GM21737 (cell line): ENCODE data around the gene PRPS1.
"Not testable (repeated sequence)": the region's sequence is repeated elsewhere in the genome, so short reads cannot be mapped to it uniquely, and the experiment has no call there.

Experiments used
- ATAC-seq: cut with Tn5 transposase; IDR thresholded peaks from one replicate; pipeline ENCODE4 v1.9.1; 2021; ENCODE audit warnings: mild to moderate bottlenecking, moderate library complexity; ENCODE audit not compliant: unreplicated experiment

The PRPS1 gene

DNA sequence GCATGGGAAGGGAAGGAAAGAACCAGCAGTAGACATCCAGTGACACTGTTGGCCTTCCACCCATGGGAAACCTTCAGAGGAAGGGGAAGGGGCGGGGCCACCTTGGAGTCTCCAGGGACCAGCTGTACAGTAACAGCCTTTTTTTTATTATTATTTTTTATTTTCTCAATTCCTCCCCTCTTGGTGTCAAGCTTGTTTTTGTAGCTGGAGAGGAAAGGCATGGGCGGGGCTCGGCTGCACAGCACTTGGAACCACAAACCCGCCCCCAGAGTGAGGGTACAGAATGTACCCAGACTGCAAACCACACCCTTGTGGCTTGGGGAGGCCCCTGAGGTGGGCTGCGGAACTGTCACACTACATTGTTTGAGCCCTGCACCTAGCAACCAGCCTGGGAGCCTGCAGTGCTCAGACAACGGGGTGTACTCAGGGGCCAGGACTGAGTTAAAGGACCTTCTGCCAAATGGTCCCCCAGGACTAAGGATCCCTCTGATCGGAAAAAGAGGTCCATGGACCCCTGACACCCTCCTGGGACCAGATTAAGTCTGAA, 45.7 kb downstream of the PRPS1 start:
- ATAC-seq: peak; percentile 87

DNA sequence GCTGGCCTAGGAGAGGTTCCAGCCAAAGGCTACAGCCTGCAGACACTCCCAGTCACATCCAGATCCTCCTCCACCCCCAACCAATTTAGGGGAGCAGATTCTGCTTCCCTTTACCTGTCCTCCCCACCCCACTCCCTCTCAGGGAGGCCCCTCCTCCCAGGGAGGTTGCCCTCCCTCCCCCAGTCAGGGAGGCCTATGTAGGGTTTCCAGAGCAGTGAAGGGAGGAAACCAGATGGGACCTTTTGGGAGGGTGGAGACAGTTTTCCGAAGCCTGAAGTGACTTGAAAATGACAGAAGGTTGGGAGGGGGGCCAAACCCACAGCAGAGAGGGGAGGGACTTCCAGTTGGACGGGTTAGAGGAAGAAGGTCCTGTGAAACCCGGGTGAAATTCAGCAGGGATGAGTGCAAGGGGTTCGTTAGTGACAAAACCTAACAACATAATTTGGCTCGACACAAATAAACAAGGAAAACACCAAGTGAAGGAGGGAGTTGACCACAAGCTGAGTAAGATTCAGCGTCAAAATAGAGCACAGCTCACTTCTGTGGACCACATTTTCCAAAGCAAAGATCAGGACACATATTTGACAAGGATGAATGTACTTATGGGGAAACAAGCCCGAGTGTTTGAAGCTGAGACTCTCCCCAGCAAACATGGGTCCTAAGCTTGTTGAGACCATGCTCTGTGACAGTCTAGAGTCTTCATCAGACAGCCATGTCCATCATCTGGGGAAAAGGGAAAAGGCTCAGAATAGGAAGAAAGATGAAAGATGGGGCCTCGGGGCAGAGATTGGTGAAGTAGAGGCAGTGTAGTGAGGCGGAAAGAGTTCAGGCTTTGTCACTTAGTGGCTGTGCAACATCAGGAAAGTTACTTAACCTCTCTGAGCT, 46.4 kb downstream of the PRPS1 start:
- peak; percentile 21 for ATAC-seq

DNA sequence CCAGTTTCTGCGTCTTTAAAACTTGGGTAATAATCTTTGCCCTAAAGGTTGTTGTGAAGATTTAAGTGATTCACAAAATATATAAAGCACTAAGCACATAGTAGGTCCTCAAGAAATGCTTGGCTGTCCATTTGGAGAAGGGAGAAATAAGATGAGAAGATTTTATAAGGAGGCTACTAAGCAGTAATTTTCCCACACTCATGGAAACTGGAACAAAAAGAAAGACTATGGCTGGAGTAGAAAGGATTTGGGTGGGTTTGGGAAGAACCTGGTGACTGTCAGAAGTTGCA, 47.0 kb downstream of the PRPS1 start:
- no peak for ATAC-seq

DNA sequence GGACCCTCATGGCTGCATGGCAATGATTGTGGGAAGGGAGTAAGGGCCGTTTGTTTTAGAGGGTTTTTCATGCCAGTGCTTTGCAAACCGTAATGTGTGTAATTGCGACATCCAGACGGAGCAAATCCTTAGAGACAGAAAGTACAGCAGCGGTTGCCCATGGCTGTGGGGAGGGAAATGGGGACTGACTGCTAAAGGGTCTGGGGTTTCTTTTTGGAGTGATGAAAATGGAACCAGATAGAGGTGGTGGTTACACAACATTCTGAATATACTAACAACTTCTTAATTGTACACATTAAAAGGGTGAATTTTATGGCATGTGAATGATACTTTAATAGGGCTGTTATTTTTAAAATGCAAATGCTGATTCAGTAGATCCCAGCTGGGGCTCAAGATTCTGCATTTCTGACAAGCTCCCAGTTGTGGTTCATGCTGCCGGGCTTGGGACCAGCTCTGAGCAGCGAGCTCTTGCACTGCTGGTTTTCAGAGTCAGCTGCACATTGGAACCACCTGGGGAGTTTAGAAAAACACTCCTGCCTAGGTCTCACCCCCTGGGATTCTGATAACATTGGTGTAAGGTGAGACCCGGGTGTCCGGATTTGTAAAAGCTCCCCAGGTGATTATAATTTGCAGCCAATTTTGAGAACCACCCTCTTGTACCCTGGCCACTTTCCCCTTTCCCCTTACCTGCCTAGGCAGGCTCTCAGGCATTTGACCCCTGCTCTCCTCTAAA, 47.7 kb downstream of the PRPS1 start:
- no peak for ATAC-seq

GRCh38 chrX:107676559-107677378, 48.5 kb downstream of the PRPS1 start:
- ATAC-seq: no peak

DNA sequence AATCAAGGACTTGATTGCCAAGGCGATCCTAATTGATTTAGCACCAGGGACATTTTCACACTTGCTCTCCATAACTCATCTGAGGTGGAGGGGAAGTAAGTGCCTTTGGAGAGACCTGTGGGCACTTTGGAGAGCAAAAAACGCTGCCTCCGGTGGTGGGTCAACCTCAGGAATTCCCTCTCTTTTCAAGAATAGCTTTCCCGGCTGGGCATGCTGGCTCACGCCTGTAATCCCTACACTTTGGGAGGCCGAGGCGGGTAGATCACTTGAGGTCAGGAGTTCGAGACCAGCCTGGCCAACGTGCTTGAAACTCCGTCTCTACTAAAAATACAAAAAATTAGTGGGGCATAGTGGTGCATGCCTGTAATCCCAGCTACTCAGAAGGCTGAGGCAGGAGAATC, 49.2 kb downstream of the PRPS1 start:
- no peak for ATAC-seq

DNA sequence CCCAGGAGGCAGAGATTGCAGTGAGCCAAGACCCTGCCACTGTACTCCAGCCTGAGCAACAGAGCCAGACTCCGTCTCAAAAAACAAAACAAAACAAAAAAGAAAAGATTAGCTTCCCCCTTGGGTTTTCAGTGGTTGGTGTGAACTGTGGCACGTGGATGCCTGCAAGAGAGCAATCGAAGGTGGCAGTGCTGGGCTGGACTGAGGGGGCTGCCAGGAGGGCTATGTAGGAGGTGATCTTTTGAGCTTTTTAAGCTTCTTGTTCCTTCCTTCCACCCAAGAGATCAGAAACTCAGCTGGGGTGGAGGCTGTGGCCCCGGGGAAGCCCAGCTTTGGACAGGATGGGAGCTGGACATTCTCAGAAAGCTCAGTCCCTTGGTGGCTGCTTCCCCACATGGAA, 49.6 kb downstream of the PRPS1 start:
- no peak for ATAC-seq

DNA sequence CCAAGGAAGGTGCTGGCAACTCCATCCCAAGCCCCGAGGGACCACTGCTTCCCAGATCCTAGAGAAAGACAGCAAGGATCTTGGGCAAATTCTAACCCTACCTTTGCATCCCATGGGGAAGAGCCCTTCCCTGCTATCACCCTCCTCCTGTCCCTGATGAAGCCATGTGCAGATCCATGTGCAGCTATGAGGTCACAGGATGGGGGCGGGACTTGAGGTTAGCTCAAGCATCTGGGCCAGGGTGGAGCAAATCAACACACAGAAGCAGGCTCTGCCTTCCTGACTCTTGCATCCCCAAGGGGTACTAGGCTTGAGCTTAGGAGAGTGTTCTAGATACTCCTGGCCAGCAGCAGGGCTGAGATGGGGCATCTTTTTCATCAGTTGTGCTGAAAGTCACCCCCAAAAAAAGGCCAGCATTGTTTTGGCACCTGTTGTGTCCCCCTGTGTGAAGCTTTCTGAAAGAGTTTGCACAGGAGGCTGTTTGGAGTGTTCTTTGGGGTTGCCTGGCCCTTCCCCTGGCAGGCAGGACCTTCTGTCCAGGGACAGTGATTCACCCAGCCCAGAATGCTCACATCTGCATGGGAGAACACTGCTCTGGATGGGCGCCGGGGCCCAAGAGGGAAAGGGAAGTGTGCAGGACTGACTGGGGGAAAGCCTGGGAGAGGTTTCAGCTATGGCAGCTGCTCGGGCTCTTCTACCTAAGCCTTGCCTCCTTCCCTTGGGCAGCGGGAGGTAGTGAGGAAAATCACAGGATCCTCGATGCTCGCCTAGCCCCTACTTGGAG, 50.8 kb downstream of the PRPS1 start:
- peak; percentile 31 for ATAC-seq

GRCh38 chrX:107682256-107682655, 53.9 kb downstream of the PRPS1 start:
- ATAC-seq: no peak

DNA sequence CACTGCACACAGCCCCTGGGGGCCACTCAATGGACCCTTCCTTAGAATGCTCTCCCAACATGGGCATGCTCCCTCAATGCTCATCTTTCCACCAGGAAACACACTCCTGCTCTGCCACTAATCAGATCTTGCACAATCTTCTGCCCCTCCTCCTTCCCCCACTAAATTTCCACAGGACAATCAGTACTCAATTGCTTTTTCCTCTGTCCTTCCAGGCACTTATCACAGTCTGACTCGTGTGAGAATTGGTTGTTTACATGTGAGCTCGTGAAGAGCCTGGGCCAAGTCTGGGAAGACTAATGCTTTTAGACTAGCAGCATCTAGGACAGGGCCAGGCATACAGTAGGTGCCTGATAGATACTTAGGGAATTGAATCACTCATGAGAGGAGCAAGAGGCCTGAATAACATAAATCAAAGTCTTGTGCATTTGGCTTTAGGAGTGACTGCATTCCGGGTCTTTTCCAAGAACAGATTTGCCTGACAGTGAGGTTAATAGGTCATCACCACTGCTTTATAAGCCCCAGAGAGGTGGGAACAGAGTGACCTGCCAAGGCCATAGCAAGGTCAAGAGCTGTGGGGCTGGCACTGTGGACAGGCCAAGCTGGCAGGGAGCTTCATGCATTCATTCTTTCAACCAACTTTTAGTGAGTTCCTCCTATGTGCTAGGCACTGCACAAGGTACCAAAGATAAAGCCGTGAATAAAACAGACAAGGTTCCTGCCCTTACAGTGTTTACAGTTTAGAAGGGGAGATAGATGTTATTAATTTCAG, 55.0 kb downstream of the PRPS1 start:
- no peak for ATAC-seq

- no peak for ATAC-seq
These were observed 55.6 kb downstream of the PRPS1 start for GRCh38 chrX:107683931-107684330.

DNA sequence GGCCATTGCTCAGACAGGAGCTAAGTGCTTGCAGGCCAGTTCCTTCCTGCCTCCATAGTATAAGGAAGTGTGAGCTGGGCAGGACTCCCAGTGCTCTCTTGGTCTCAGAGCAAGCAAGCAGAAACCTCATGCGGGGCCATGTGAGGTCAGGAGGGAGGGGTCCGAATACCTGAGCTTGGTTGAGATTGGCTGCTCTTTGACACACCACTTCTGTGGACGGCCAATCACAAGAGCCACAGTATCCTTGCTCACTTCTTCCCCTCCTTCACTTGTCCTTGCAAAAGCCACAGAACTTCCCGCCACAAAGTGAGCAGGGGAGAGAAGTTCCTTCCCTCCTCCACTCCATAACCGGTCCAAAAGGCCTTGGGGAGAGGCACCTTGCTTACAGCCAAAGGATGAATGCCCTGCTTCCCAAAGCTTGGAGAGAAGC, 56.7 kb downstream of the PRPS1 start:
- ATAC-seq: peak; percentile 80

DNA sequence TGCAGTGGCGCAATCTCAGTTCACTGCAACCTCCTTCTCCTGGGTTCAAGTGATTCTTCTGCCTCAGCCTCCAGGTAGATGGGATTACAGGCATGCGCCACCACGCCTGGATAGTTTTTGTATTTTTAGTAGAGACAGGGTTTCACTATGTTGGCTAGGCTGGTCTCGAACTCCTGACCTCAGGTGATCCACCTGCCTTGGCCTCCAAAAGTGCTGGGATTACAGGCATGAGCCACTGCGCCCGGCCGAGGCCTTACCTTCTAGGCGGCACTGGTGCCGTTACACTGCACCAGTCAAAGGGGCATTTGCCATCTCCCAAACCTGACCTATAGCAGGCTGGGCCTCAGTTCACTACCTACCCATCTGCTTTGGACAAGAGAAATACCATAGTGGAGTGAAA, 57.3 kb downstream of the PRPS1 start:
- not testable (repeated sequence) for ATAC-seq

GRCh38 chrX:107686026-107686425, 57.7 kb downstream of the PRPS1 start:
- ATAC-seq: no peak

- no peak for ATAC-seq
These were observed 58.5 kb downstream of the PRPS1 start for GRCh38 chrX:107686792-107687191.

DNA sequence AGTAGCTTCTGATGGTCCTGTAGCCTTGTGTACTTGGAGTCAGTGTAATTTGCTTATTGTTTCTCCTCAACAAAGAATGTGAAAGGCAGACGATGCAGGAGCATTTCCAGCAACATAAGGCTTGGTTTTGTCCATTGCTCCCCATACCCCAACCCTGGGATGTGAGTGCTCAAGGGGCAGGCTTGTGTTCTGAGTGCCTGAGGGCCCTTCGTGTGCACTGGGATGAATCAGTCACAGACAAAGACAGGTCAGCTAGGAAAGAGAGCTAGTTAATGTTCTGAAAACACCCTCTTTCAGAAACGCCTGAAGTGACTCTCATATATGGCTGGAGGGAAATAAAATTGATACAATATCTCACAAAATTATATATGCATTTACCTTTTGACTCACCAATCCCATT, 59.1 kb downstream of the PRPS1 start:
- ATAC-seq: no peak

DNA sequence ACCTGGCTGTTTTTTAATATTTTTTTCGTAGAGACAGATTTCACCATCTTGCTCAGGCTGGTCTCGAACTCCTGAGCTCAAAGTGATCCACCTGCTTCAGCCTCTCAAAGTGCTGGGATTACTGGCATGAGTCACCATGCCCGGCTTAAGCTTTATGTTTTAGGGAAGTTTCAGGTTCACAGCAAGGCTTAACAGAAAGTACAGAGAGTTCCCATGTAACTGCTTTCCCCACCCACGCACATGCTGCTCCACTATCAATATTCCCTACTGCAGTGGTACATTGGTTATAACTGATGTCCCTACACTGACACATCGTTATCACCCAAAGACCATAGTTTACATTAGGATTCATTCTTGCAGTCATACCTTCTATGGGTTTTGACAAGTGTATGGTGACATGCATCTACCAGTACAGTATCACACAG, 62.7 kb downstream of the PRPS1 start:
- no peak for ATAC-seq

DNA sequence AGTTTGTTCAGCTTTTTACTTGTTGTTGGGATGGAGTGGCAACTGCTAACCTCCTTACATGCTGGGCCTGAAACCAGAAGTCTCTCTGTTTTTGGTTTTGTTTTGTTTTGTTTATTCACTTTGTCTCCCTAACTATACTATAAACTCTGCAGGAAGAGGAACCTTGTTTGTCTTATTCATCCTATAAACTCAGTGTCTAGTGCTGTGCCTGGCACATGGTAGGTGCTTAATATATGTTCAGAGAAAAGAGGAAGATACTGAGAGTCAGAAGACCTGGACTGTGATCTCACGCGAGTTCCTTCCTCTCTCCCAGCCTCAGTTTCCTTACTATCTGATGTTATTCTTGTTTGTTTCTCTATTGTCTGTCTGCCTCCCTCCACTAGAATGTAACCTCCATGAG, 71.3 kb downstream of the PRPS1 start:
- no peak for ATAC-seq

DNA sequence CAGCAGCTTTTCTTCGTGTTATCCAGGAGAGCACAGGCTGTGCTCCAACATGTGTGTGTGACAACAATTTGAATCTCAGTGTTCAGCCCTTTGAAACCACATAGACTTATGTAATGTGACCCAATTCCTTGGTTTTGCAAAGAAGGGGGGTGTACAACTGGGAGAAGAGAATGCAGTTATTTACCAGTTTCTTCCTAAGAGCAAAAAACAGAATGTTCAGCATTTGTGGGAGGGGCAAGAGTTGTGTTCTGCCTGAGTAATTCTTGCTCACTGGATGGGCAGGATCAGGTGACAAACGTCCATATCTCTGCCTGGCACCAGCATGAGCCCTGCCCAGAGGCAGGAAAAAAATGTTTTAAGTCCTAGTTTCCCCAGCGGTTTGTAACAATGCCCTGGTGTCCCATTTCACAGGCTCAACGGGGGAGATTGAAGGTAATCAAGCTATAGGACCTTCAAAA, 72.0 kb downstream of the PRPS1 start:
- ATAC-seq: no peak
